HEK293 (cell line): Measurements from ENCODE around the gene LDHAL6B.

Experiments
- KLF10 ChIP-seq: fragments of 450-650 bp; IDR thresholded peaks from 2 replicates; pipeline ENCODE4 v1.5.1; 2018; ENCODE audit warnings: missing biosample characterization, mild to moderate bottlenecking, missing genetic modification characterization
- MYNN ChIP-seq: fragments of 450-650 bp; formaldehyde crosslinking; IDR thresholded peaks from 2 replicates; pipeline ENCODE4 v1.5.1; 2016; ENCODE audit warnings: missing biosample characterization, missing genetic modification characterization, borderline replicate concordance
- ZEB2 ChIP-seq: fragments of 450-650 bp; formaldehyde crosslinking; IDR thresholded peaks from 2 replicates; pipeline ENCODE4 v1.5.1; 2016; ENCODE audit warnings: missing biosample characterization, missing genetic modification characterization
- ZFP3 ChIP-seq: fragments of 450-650 bp; formaldehyde crosslinking; IDR thresholded peaks from 2 replicates; pipeline ENCODE4 v1.5.1; 2016; ENCODE audit warnings: low read depth, missing biosample characterization, missing genetic modification characterization
- ZNF10 ChIP-seq: fragments of 450-650 bp; formaldehyde crosslinking; IDR thresholded peaks from 2 replicates; pipeline ENCODE4 v1.5.1; 2017; ENCODE audit warnings: missing biosample characterization, missing genetic modification characterization
- ZNF510 ChIP-seq: fragments of 450-650 bp; formaldehyde crosslinking; IDR thresholded peaks from 2 replicates; pipeline ENCODE4 v1.5.1; 2018; ENCODE audit warnings: mild to moderate bottlenecking, missing genetic modification characterization, missing biosample characterization; ENCODE audit not compliant: insufficient replicate concordance
- ZNF558 ChIP-seq: fragments of 450-650 bp; formaldehyde crosslinking; IDR thresholded peaks from 2 replicates; pipeline ENCODE4 v1.5.1; 2016; ENCODE audit warnings: missing biosample characterization, missing genetic modification characterization
- ZNF776 ChIP-seq: fragments of 450-650 bp; formaldehyde crosslinking; IDR thresholded peaks from 2 replicates; pipeline ENCODE4 v1.5.0; 2017; ENCODE audit warnings: missing biosample characterization, missing genetic modification characterization, borderline replicate concordance
- TF ChIP-seq, protein P1 (sequence below): fragments of 450-650 bp; formaldehyde crosslinking; IDR thresholded peaks from 2 replicates; pipeline ENCODE4 v1.5.1; 2016; ENCODE audit warnings: missing biosample characterization, missing genetic modification characterization, low read depth
- TF ChIP-seq, protein P2 (sequence below): fragments of 450-650 bp; formaldehyde crosslinking; IDR thresholded peaks from 2 replicates; pipeline ENCODE4 v1.5.1; 2016; ENCODE audit warnings: missing biosample characterization, missing genetic modification characterization
- TF ChIP-seq, protein P3 (sequence below): IDR thresholded peaks from 2 replicates; pipeline ENCODE4 v1.6.1; 2011; ENCODE audit warnings: mild to moderate bottlenecking, low read depth, low read length, borderline replicate concordance
- TF ChIP-seq, protein P4 (sequence below): sonication (generic); formaldehyde crosslinking; IDR thresholded peaks from 2 replicates; pipeline ENCODE4 v1.8.1; 2022; ENCODE audit warnings: mild to moderate bottlenecking, moderate library complexity, missing genetic modification reagents

DNA sequence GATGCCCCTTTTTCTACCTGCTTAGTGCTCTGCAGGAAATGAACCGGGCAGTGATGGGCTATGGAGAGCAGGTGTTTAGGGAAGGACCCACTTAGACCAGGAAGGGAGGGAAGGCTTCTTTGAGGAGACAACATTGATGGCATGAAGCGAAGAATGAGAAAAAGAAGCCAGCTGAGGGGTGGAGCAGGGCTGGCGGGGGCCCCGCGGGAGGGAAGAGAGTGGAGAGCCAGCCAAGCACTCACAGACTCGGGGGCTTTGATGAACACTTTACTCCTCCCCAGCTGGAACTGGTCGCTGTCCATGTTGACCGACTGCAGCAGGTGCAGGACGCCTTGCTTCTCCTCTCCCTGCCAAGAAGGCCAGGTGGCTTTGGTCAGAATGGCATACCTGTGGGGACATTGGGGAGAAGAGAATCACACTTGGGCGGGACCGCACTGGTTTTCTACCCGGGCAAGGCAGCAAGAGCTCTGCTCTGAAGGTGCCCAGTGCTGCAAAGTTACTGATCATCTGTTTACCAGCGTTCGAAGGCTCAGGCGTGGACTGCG is 28.4 kb upstream of the LDHAL6B start:
- TF ChIP-seq ZNF558 (no peak), ZNF10 (tag by site-specific recombination) (no peak), MYNN (tag by site-specific recombination) (no peak), ZNF510 (tag by site-specific recombination) (no peak), ZNF776 (tag by site-specific recombination) (no peak), ZFP3 (no peak), ZEB2 (tag by site-specific recombination) (no peak), KLF10 (tag by site-specific recombination) (no peak)
- TF ChIP-seq, protein P1, sequence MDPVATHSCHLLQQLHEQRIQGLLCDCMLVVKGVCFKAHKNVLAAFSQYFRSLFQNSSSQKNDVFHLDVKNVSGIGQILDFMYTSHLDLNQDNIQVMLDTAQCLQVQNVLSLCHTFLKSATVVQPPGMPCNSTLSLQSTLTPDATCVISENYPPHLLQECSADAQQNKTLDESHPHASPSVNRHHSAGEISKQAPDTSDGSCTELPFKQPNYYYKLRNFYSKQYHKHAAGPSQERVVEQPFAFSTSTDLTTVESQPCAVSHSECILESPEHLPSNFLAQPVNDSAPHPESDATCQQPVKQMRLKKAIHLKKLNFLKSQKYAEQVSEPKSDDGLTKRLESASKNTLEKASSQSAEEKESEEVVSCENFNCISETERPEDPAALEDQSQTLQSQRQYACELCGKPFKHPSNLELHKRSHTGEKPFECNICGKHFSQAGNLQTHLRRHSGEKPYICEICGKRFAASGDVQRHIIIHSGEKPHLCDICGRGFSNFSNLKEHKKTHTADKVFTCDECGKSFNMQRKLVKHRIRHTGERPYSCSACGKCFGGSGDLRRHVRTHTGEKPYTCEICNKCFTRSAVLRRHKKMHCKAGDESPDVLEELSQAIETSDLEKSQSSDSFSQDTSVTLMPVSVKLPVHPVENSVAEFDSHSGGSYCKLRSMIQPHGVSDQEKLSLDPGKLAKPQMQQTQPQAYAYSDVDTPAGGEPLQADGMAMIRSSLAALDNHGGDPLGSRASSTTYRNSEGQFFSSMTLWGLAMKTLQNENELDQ (tag by site-specific recombination): no peak
- TF ChIP-seq, protein P2, sequence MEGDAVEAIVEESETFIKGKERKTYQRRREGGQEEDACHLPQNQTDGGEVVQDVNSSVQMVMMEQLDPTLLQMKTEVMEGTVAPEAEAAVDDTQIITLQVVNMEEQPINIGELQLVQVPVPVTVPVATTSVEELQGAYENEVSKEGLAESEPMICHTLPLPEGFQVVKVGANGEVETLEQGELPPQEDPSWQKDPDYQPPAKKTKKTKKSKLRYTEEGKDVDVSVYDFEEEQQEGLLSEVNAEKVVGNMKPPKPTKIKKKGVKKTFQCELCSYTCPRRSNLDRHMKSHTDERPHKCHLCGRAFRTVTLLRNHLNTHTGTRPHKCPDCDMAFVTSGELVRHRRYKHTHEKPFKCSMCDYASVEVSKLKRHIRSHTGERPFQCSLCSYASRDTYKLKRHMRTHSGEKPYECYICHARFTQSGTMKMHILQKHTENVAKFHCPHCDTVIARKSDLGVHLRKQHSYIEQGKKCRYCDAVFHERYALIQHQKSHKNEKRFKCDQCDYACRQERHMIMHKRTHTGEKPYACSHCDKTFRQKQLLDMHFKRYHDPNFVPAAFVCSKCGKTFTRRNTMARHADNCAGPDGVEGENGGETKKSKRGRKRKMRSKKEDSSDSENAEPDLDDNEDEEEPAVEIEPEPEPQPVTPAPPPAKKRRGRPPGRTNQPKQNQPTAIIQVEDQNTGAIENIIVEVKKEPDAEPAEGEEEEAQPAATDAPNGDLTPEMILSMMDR: no peak
- TF ChIP-seq, protein P3, sequence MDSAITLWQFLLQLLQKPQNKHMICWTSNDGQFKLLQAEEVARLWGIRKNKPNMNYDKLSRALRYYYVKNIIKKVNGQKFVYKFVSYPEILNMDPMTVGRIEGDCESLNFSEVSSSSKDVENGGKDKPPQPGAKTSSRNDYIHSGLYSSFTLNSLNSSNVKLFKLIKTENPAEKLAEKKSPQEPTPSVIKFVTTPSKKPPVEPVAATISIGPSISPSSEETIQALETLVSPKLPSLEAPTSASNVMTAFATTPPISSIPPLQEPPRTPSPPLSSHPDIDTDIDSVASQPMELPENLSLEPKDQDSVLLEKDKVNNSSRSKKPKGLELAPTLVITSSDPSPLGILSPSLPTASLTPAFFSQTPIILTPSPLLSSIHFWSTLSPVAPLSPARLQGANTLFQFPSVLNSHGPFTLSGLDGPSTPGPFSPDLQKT: no peak
- TF ChIP-seq, protein P4, sequence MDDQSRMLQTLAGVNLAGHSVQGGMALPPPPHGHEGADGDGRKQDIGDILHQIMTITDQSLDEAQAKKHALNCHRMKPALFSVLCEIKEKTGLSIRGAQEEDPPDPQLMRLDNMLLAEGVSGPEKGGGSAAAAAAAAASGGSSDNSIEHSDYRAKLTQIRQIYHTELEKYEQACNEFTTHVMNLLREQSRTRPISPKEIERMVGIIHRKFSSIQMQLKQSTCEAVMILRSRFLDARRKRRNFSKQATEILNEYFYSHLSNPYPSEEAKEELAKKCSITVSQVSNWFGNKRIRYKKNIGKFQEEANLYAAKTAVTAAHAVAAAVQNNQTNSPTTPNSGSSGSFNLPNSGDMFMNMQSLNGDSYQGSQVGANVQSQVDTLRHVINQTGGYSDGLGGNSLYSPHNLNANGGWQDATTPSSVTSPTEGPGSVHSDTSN (CRISPR knock-in tag): no peak
